ENCODE data around the gene PPP2R2B. TPM values are rescaled to one million over a fixed set of nuclear protein-coding genes. Genes with fewer than 3 reads are reported as not detected.

Gene PPP2R2B
- total RNA-seq, 1 experiment from 2014 or later = not detected

DNA sequence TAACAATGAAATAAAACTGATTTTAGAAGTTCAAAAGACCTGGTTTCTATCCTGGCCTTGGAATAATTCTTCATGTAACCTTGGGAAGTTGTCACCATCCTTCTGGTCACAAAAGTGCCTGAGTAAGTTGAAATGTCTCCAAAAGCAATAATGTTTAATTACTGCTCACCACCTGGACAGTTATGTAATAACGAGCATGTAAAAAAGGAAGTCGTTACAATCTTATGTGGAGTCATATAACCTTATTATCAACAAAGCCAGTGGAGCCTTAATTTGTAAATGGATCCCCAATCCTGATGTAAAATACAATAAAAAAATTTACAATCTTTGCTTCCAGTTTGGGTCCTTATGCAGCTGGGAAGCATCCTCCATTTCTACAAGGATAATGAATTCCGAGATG, 298.3 kb downstream of the PPP2R2B start:
- intact Hi-C loops (cut with micrococcal nuclease) = no loop called here
- Histone ChIP-seq H3K27ac (ENCODE audit: low read depth, low read length) (no peak overlapping the region), H3K9me3 (ENCODE audit: control insufficient read depth in 1 of 2, insufficient read depth in 1 of 2, low read depth in 1 of 2, low read length in 2 of 2) (no peaks in the 10 kb centered on the region), H3K4me2 (ENCODE audit: low read length) (no peak overlapping the region), H3K27me3 (ENCODE audit: insufficient read depth, low read length) (peaks cover 7% of the 10 kb centered on the region; the same call in 1 of the 2 replicates), H3K4me1 (ENCODE audit: control insufficient read depth in 1 of 2, insufficient read depth in 2 of 2, low read length in 2 of 2) (no peaks in the 10 kb centered on the region), H3K79me2 (ENCODE audit: insufficient read depth, low read length) (no peaks in the 10 kb centered on the region), H3K9me2 (ENCODE audit: insufficient read depth) (no peaks in the 10 kb centered on the region), H3K36me3 (ENCODE audit: control insufficient read depth in 1 of 2, insufficient read depth in 2 of 2, low read length in 2 of 2) (no peaks in the 10 kb centered on the region), H3K4me3 (replicated peaks in 1 of 2; ENCODE audit: low read depth in 1 of 2, low read length in 2 of 2) (no peak overlapping the region), H2AFZ (ENCODE audit: low read depth, low read length, poor library complexity, severe bottlenecking) (no peak overlapping the region), H3K9ac (ENCODE audit: low read length) (no peak overlapping the region), H4K20me1 (ENCODE audit: insufficient read depth) (no peaks in the 10 kb centered on the region)
- no peak for ATAC-seq
- CTCF ChIA-PET = no interaction called here
- RAD21 ChIA-PET (ENCODE audit: low non-redundant PET in 1 of 2, low total read pairs in 2 of 2, uncharacterized antibody in 2 of 2, unreplicated experiment in 2 of 2) = no interaction called here
- DNase-seq (ENCODE audit: low read depth, low spot score) = no peak
- no TSS peak for BruUV-seq (replicated peaks)
- POLR2A ChIA-PET = no interaction called here
- TF ChIP-seq FOSL1 (IDR thresholded peaks at IDR 0.05; ENCODE audit: low read depth) (no peak), RAD21 (IDR thresholded peaks at IDR 0.05; ENCODE audit: low read depth) (no peak), ZFX (IDR thresholded peaks at IDR 0.05) (no peak), SIN3A (IDR thresholded peaks at IDR 0.05; ENCODE audit: low read depth) (no peak), EZH2phosphoT487 (IDR thresholded peaks at IDR 0.05; ENCODE audit: borderline replicate concordance) (no peak), SP1 (IDR thresholded peaks at IDR 0.05; ENCODE audit: low read depth) (no peak), EGR1 (IDR thresholded peaks at IDR 0.05; ENCODE audit: low read depth) (no peak), ELF1 (IDR thresholded peaks at IDR 0.05; ENCODE audit: borderline replicate concordance, low read depth) (no peak), JUND (IDR thresholded peaks at IDR 0.05) (no peak)
- TF ChIP-seq, protein P1, sequence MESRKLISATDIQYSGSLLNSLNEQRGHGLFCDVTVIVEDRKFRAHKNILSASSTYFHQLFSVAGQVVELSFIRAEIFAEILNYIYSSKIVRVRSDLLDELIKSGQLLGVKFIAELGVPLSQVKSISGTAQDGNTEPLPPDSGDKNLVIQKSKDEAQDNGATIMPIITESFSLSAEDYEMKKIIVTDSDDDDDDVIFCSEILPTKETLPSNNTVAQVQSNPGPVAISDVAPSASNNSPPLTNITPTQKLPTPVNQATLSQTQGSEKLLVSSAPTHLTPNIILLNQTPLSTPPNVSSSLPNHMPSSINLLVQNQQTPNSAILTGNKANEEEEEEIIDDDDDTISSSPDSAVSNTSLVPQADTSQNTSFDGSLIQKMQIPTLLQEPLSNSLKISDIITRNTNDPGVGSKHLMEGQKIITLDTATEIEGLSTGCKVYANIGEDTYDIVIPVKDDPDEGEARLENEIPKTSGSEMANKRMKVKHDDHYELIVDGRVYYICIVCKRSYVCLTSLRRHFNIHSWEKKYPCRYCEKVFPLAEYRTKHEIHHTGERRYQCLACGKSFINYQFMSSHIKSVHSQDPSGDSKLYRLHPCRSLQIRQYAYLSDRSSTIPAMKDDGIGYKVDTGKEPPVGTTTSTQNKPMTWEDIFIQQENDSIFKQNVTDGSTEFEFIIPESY (IDR thresholded peaks at IDR 0.05; ENCODE audit: extremely low read depth, insufficient replicate concordance, low read length) = no peak

DNA sequence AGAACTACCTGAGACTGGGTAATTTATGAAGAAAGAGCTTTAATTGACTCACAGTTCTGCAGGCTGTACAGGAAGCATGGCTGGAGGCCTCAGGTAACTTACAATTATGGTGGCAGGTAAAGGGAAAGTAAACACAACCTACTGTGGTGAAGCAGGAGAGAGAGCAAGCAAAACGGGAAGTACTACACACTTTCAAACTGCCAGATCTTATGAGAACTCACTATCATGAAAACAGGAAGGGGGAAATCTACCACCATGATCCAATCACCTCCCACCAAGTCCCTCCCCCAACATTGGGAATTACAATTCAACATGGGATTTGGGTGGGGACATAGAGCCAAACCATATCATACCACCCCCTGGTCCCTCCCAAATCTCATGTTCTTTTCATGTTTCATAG, 303.8 kb downstream of the PPP2R2B start:
- RAD21 ChIA-PET (ENCODE audit: low non-redundant PET in 1 of 2, low total read pairs in 2 of 2, uncharacterized antibody in 2 of 2, unreplicated experiment in 2 of 2) = no interaction called here
- no peaks in the 10 kb centered on the region for H3K9me3 ChIP-seq (ENCODE audit: control insufficient read depth in 1 of 2, insufficient read depth in 1 of 2, low read depth in 1 of 2, low read length in 2 of 2)
- H3K4me2 ChIP-seq (ENCODE audit: low read length) = no peak overlapping the region
- POLR2A ChIA-PET = no interaction called here
- H3K79me2 ChIP-seq (ENCODE audit: insufficient read depth, low read length) = no peaks in the 10 kb centered on the region
- ATAC-seq (no peak), DNase-seq (ENCODE audit: low read depth, low spot score) (no peak)
- H3K4me1 ChIP-seq (ENCODE audit: control insufficient read depth in 1 of 2, insufficient read depth in 2 of 2, low read length in 2 of 2) = no peaks in the 10 kb centered on the region
- no peaks in the 10 kb centered on the region for H3K9me2 ChIP-seq (ENCODE audit: insufficient read depth)
- no peaks in the 10 kb centered on the region for H3K27me3 ChIP-seq (ENCODE audit: insufficient read depth, low read length)
- H3K4me3 ChIP-seq (replicated peaks in 1 of 2; ENCODE audit: low read depth in 1 of 2, low read length in 2 of 2) = no peak overlapping the region
- H2AFZ ChIP-seq (ENCODE audit: low read depth, low read length, poor library complexity, severe bottlenecking) = no peak overlapping the region
- BruUV-seq (replicated peaks) = no TSS peak
- no peak overlapping the region for H3K27ac ChIP-seq (ENCODE audit: low read depth, low read length)
- intact Hi-C loops (cut with micrococcal nuclease) = no loop called here
- TF ChIP-seq, protein P1 (IDR thresholded peaks at IDR 0.05; ENCODE audit: extremely low read depth, insufficient replicate concordance, low read length) = no peak
- TF ChIP-seq CBX3 (IDR thresholded peaks at IDR 0.05; ENCODE audit: low read depth) = no peak
- TF ChIP-seq SRF (IDR thresholded peaks at IDR 0.05; ENCODE audit: low read depth) = no peak
- no peak for TF ChIP-seq FOSL1 (IDR thresholded peaks at IDR 0.05; ENCODE audit: low read depth)
- TF ChIP-seq EGR1 (IDR thresholded peaks at IDR 0.05; ENCODE audit: low read depth) = no peak
- no peak for TF ChIP-seq ELF1 (IDR thresholded peaks at IDR 0.05; ENCODE audit: borderline replicate concordance, low read depth)
- TF ChIP-seq JUND (IDR thresholded peaks at IDR 0.05) = no peak
- H4K20me1 ChIP-seq (ENCODE audit: insufficient read depth) = no peaks in the 10 kb centered on the region
- no peak overlapping the region for H3K9ac ChIP-seq (ENCODE audit: low read length)
- CTCF ChIA-PET = no interaction called here
- no peaks in the 10 kb centered on the region for H3K36me3 ChIP-seq (ENCODE audit: control insufficient read depth in 1 of 2, insufficient read depth in 2 of 2, low read length in 2 of 2)
